DMS 273 (cell line): ENCODE measurements around the gene PPT2.
"Not testable (repeated sequence)": the region's sequence is repeated elsewhere in the genome, so short reads cannot be mapped to it uniquely, and the experiment has no call there.

ENCODE experiments used
- DNase-seq: peaks from one replicate; lab custom pipeline; 2025; ENCODE audit not compliant: unreplicated experiment; lab: John Stamatoyannopoulos, UW

The PPT2 gene

DNA sequence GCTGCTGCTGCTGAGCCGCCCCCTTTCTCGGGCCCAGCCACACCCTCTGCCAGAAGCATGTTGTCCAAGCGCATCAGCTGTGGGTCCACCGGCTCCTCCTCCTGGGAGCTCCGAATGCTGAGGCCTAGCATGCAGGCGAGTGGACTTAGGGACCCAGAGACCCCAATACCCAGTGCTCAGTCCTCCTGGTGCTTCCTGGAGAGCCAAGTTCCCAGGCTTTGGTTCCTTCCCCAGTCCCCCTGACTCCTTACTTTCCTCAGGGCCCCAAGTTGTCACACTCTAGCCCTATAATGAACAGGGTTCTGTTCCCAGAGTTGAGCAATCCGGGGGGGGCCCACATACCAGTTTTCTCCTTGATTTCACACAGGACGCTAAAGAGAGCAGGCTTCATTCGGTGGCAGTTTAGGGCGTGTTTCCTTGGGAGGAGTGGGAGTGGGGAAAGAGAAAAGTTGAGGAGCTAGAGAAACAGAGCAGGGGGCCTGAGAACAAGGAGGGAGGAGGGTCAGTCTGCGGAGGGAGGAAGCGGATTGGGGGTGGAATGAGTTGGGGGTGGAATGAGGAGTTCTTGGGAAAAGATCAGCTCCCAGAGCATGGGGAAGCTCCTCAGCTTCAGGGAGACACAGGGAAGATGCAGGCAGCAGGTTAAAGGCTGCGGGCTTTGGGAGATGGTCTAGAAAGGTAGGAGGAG is 34.6 kb downstream of the PPT2 start:
- DNase-seq = no peak

DNA sequence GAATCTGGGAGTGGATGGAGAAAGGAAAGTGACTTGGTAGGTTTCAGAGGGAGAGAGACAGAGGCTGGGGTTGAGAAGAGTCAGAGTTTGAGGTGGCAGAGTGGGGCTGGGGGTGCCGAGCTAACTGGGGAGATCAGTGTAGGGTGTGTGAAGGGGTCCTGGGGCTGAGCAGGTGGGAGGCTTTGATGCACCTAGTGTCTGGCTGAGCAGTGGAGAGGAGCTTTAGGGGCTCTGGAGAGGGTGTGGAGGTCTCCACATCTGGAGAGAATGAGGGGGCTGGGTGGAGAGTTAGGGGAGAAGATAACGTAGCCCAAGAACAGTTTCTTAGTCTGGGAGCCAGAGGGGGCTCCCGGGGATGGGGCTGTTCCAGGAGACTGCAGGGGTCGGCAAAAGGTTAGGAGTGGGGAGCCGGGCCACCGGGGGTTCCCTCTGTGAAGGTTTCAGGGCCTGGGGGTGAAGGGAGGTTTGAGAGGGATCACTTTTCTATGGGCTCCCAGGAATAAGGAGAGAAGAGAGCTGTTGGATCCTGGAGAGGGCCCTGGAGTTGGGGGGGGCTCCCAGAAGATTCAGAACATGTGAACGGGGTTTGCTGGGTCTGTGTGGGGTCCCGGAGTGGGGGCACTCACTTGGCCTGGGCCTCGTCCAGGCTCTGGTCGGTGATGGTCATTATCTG is 35.3 kb downstream of the PPT2 start:
- DNase-seq = no peak

GRCh38 chr6:32189742-32190053 is 35.8 kb downstream of the PPT2 start:
- DNase-seq = no peak

DNA sequence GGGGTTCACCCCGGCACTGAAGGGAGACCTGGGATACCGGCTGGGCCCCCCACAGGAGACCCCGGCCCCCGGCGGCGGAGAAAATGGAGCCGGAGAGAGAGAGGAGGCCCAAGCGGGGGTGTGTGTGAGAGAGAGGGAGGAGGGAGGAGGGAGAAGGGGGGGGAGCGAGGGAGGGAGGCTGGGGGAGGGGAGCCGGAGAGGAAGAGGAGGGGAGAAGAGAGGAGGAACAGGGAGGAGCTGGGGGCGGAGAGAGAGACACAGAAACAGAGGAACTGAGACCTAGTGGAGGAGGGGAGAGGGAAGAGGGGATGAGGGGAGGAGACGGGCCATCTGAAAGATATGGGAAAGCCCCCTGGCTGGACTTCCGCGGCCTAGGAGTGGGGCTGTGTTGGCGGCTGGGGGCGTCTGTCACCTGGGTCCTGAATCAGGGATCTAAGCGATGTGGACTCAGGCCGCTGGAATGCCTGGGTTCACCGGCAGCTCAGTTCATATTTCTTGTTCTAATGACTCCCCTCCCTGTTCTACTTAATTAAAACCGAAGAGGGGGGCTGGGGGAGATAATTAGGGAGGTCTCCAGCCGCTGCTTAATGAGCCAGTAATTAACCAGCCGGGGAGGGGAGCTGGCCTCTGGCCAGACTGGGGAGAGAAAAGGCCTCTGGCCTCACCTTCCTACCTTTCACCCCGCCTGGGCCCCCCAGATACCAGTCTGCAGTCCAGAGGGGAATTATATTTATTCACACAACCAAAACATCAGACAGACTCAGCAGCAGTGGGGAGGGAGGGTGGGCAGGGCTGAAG is 36.3 kb downstream of the PPT2 start, which contains the start of gene PBX2:
Gene PBX2 (minus strand): TSS at position 149 of the 798 bp plus-strand sequence. CDS start 287 bp downstream, outside the sequence.
- DNase-seq = peak; percentile 90

DNA sequence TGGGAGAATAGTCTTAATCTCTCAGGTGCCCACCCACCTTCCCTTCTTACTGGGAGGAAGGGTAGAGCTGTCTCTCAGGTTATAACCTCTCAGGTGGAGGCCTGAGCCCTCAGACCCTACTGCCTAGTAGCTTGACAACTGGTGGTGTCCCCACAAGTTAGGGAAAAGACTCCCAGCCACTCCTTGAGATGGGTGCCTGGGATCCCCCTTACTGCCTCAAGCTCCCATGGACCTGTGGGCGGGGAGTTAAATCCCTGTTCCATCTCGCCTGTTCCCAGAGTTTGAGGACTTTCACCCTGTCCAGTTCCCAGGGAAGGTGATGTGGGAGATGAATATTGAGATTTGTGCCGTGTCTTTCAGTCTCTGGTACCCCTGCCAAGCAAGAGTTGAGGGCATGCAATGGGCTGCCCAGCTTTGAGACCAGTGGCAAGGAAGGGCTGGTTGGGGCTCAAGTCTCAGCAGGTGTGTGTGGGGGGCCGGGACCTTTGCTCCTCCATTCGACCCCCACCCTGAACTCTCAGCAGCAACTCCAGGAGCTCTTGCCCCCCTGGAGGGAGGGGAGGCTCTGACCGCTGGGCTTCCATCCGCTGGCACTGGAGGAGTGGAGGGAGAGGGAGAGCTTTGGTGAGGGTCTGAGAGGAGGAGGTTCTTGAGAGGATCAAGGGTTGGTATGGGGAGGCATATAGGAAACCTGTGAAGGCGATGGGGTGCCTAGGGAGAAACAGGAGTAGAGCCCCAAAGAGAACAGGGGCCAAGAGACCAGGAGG is 37.2 kb downstream of the PPT2 start:
- no peak for DNase-seq

- DNase-seq = no peak
Observed at GRCh38 chr6:32191696-32192607, 38.0 kb downstream of the PPT2 start.

DNA sequence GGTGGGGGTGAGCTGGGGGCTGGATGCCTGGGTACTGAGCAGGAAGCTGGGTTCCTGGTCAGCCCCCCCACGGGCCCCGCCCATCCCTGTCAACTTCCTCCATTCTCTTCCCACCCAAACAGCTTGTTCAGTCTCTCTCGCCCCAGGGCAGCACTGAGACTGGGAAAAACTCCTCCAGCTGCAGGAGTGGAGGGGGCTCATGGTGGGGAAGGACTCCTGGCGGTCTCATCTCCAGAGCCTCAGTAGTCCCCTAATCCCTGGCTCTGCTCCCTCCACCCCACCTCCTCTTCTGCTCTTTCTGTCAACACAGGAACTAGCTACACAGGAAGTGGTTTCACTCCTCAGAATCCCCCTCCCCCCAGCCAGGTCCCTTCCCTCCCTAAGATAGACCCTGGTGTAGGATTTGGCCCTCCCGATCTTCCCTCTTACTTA is 38.7 kb downstream of the PPT2 start, which contains the start of gene GPSM3:
Gene GPSM3 (minus strand): TSS at position 36 of the 432 bp plus-strand sequence. CDS start 130 bp downstream, outside the sequence.
- no peak for DNase-seq

DNA sequence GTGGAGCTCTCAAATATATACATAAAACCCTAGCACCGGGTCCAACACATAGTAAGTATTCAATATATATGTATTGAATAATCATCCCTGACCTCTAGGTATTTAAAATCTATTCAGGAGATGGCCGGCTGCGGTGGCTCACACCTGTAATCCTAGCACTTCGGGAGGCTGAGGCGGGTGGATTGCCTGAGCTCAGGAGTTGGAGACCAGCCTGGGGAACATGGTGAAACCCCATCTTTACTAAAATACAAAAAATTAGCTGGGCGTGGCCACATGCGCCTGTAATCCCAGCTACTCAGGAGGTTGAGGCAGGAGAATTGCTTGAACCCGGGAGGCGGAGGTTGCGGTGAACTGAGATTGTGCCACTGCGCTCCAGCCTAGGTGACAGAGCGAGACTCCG is 39.2 kb downstream of the PPT2 start:
- not testable (repeated sequence) for DNase-seq

DNA sequence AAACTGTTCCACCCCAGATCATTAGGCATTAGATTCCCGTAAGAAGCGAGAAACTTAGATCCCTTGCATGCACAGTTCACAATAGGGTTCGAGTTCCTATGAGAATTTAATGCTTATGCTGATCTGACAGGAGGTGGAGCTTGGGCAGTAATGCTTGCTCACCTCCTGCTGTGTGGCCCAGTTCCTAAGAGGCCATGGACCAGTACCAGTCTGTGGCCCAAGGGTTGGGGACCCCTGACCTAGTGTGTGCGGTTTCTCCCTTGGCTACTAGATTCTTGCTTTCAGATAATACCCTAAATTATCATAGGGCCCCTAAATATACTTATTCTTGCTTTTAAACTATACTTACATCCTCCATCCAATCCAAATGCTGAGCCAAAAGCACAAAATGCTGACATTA is 40.4 kb downstream of the PPT2 start:
- no peak for DNase-seq

GRCh38 chr6:32194825-32195651 is 41.1 kb downstream of the PPT2 start:
- peak; percentile 75 for DNase-seq

DNA sequence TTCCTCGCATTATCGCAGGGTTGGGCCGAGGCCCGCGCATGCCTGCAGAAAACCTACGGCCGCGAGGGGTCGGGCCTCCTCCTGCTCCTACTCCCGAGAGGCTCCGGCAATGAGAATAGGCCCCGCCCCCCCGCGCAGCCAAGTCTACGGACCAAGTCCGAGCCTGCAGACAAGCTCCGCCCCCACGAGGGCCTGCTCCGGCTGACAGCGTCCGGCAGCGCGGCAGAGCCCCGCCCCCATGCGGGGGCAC is 41.6 kb downstream of the PPT2 start:
- DNase-seq = peak; percentile 100

DNA sequence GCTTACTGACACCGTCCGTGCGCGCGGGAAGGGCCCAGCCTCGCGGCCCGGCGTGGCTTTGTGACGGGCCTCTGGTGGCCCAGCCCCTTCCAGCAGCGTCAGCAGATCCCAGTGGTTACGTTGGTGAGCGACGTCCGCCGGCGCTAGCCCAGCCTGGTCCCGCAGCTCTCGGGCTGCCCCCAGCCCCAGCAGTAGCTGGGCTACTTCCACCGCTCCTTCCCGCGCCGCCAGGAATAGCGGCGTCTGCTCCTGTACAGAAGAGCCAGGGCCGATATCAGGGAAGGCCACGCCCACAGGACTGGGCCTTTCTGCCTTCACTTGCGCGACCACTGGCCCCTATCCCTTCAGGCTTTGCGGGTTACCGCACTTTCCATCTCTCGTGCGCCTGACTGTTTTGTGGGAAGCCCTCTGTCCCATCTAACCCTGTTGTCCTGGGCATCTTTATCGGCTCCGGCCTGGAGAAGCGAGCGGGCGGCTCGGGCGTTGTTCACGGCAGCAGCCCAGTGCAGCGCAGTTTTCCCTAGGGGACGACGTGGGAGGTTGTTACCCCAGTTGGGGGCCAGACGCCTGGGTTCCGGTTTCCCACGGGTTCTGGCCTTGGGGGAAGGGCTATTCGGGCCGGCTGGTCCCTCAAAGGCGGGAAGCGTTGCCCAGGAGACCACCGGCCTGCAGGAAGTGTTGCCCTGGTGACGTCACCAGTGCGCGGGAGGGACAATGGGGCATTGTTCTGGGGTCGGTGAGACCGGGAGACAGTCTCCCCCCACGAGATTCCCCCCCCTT is 42.2 kb downstream of the PPT2 start:
- DNase-seq = peak; percentile 82

DNA sequence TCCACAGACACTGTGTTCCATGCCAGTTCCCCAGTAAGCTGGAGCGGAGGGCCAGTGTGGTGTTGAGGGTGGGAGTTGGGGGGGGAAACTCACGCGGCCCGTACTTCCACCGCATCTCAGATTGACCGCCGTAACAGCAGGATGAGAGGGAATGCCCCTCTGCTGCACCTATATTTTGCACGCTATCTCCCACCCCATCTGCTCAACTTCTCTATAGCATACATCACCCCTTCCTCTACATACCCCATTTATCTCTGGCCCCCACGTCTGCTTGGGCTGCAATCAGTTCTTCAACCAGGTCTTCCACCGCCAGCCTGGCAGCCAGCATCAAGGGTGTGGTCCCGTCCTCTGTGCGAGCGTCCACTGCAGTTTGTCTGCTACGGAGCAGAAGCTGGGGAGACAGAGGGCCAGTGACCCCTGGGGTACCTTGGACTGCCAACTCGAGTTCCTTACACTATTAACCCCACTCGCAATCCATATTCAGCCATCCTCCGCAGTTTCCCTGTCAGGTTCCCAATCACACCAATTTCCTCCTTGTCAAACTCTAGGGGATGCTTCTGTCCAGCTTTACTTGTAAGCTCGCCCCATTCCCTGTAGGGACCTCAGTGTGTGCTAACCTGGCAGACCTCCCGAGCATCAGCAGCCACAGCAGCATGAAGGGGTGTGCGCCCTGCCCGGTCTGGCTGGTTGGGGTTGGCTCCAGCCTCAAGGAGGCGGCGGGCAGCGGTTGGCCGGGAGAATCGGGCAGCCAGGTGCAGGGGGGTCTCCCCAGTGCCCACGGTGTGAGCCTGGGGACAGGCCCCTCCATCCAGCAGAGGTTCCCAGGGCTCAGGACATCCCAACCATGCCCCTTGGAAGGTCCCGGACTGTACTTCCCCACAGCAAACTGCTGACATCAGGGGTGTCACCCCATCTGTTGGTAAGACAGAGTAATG is 43.0 kb downstream of the PPT2 start:
- no peak for DNase-seq

DNA sequence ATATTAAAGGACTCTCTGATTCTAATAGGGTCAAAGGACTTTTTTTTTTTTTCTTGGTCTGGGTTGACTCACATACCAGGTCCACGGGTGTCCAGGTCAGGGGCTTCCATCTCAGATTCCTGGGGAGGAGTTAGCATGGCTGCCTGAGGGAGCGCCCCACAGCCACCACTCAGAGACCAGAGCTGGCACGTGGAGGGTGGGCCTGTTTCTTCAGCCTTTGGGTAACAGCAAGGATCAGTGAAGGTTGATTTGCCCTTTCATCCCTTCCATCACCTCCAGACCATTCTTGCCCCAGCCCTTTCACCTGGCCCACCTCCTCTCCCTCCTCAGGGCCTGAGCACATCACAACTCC is 44.4 kb downstream of the PPT2 start:
- DNase-seq = no peak

GRCh38 chr6:32198866-32199265 is 44.9 kb downstream of the PPT2 start:
- DNase-seq = no peak

DNA sequence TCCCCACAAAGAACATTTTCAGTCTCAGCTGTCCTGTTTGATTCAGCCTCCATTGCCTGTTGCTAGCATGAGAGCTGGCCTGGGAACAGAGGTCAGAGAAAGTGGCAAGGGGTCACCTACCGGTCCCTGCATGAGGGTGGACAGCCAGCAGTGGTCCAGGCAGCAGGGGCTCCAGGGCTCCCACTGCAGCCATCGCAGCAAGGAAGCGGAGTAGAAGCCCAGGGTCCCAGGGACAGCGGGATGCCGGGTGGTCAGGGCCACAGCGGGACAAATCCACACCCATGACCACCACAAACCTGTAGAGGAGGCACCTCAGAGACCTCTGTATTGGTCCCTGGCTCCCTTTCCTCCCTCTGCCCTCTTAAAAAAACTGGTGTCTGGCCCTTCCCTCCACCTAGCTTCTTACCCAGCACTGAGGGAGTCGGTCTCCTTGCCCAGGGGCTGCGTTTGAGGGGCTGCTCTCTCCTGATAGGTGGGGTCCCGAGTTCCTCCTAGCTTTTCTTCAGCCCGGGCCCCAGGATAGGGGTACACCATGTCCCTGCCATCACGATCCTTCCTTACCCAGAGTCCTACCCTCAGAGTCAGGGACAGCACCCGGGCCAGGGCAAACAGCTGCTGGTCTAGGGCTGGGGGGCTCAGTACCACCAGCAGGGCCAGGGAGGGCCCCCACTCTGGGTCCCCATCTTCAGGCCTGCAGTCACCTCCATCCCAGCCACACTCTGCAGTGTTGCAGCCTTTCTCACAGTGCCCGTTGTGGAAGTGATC is 47.0 kb downstream of the PPT2 start:
- no peak for DNase-seq

GRCh38 chr6:32202186-32202585 is 48.2 kb downstream of the PPT2 start:
- DNase-seq = no peak
